Measurements from ENCODE around the gene TANK. TPM values are rescaled to one million over a fixed set of nuclear protein-coding genes. Genes with fewer than 3 reads are reported as not detected.

The TANK gene
- total RNA-seq, 1 donor from 2014 or later = 45.4 TPM

DNA sequence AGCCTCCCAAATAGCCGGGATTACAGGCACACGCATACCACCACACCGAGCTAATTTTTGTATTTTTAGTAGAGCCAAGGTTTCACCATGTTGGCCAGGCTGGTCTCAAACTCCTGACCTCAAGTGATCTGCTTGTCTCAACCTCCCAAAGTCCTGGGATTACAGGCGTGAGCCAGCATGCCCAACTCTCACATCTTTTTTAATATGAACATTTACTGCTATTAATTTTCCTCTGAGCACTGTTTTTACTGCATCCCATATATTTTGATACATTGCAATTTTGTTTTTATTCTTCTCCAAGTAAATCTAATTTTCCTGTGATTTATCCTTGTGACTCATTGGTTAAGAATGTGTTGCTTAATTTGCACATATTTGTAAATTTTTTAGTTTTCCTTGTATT lies 9.5 kb upstream of the TANK start:
- Mint-ChIP-seq H3K9me3 (ENCODE audit: low read depth) (peaks cover 45% of the 10 kb centered on the region), H3K27me3 (ENCODE audit: low read depth) (no peaks in the 10 kb centered on the region), H3K27ac (ENCODE audit: unreplicated experiment) (no peak overlapping the region), H3K36me3 (ENCODE audit: low read depth) (peaks cover 26% of the 10 kb centered on the region), H3K4me1 (ENCODE audit: low read depth) (no peaks in the 10 kb centered on the region), H3K4me3 (ENCODE audit: unreplicated experiment) (no peak overlapping the region)
- no peak for DNase-seq (ENCODE audit: low spot score)
- TF ChIP-seq, protein P1, sequence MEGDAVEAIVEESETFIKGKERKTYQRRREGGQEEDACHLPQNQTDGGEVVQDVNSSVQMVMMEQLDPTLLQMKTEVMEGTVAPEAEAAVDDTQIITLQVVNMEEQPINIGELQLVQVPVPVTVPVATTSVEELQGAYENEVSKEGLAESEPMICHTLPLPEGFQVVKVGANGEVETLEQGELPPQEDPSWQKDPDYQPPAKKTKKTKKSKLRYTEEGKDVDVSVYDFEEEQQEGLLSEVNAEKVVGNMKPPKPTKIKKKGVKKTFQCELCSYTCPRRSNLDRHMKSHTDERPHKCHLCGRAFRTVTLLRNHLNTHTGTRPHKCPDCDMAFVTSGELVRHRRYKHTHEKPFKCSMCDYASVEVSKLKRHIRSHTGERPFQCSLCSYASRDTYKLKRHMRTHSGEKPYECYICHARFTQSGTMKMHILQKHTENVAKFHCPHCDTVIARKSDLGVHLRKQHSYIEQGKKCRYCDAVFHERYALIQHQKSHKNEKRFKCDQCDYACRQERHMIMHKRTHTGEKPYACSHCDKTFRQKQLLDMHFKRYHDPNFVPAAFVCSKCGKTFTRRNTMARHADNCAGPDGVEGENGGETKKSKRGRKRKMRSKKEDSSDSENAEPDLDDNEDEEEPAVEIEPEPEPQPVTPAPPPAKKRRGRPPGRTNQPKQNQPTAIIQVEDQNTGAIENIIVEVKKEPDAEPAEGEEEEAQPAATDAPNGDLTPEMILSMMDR (IDR thresholded peaks at IDR 0.05) = no peak

GRCh38 chr2:161152302-161152701 lies 7.9 kb upstream of the TANK start:
- no peak for DNase-seq (ENCODE audit: low spot score)
- H3K4me1 Mint-ChIP-seq (ENCODE audit: low read depth) = no peaks in the 10 kb centered on the region
- H3K4me3 Mint-ChIP-seq (ENCODE audit: unreplicated experiment) = no peak overlapping the region
- no peaks in the 10 kb centered on the region for H3K27me3 Mint-ChIP-seq (ENCODE audit: low read depth)
- H3K27ac Mint-ChIP-seq (ENCODE audit: unreplicated experiment) = no peak overlapping the region
- TF ChIP-seq, protein P1 (IDR thresholded peaks at IDR 0.05) = no peak
- H3K9me3 Mint-ChIP-seq (ENCODE audit: low read depth) = peaks cover 45% of the 10 kb centered on the region
- H3K36me3 Mint-ChIP-seq (ENCODE audit: low read depth) = peaks cover 26% of the 10 kb centered on the region

DNA sequence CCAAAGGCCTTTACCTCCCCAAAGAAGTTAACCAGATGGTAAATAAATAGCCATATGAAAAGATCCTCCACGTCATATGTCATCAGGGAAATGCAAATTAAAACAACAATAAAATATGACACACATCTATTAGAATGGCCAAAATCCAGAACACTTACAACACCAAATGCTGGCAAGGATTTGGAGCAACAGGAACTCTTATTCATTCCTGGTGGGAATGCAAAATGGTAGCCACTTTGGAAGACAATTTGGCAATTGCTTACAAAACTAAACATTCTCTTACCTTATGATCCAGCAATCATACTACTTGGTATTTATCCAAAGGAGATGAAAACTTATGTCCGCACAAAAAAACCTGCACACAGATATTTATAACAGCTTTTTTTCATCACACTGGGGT lies 1.3 kb upstream of the TANK start:
- no peaks in the 10 kb centered on the region for H3K27me3 Mint-ChIP-seq (ENCODE audit: low read depth)
- H3K9me3 Mint-ChIP-seq (ENCODE audit: low read depth) = no peaks in the 10 kb centered on the region
- H3K36me3 Mint-ChIP-seq (ENCODE audit: low read depth) = peaks cover 5% of the 10 kb centered on the region
- H3K4me3 Mint-ChIP-seq (ENCODE audit: unreplicated experiment) = no peak overlapping the region
- DNase-seq (ENCODE audit: low spot score) = no peak
- H3K4me1 Mint-ChIP-seq (ENCODE audit: low read depth) = peaks cover 30% of the 10 kb centered on the region
- no peak overlapping the region for H3K27ac Mint-ChIP-seq (ENCODE audit: unreplicated experiment)
- TF ChIP-seq, protein P1 (IDR thresholded peaks at IDR 0.05) = no peak

DNA sequence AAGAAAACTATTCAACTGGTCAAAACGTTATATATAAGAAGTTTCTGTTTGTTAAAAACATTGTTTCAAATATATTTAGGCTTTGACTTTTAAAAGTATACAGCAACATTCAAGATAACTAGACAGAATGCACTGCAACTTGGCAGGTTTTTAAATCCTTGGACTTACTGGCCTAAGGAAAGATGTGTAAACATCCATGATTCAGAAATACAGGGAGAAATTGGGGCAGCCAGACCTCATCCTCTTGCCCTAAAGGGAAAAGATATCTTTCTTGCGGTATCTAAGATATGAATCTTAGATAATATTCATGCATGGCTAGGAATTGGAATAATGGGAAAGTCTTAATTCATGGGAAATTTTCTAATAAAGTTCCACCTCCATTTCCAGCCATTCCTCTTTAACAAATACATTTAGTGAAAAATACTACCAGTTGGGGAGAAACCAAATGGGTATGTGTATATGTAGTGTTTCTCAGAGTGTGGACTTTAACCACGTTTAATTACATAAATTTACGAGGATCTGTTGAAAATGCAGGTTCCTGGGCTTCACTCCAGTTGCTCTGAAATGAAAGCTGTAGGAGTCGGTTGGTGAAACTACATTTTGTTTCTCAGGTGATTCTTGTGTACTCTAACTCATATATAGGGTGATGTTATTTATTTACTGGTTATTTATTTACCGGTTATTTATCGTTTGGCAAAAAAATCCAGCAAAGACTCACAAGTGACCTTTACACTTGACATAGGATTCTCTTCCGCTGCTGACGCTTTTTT lies 587 bp upstream of the TANK start:
- Mint-ChIP-seq H3K4me3 (ENCODE audit: unreplicated experiment) (peak overlapping the region; percentile 95), H3K36me3 (ENCODE audit: low read depth) (peaks cover 5% of the 10 kb centered on the region), H3K27ac (ENCODE audit: unreplicated experiment) (peak overlapping the region; percentile 98), H3K9me3 (ENCODE audit: low read depth) (no peaks in the 10 kb centered on the region), H3K27me3 (ENCODE audit: low read depth) (no peaks in the 10 kb centered on the region), H3K4me1 (ENCODE audit: low read depth) (peaks cover 33% of the 10 kb centered on the region)
- TF ChIP-seq, protein P1 (IDR thresholded peaks at IDR 0.05) = no peak
- DNase-seq (ENCODE audit: low spot score) = no peak

DNA sequence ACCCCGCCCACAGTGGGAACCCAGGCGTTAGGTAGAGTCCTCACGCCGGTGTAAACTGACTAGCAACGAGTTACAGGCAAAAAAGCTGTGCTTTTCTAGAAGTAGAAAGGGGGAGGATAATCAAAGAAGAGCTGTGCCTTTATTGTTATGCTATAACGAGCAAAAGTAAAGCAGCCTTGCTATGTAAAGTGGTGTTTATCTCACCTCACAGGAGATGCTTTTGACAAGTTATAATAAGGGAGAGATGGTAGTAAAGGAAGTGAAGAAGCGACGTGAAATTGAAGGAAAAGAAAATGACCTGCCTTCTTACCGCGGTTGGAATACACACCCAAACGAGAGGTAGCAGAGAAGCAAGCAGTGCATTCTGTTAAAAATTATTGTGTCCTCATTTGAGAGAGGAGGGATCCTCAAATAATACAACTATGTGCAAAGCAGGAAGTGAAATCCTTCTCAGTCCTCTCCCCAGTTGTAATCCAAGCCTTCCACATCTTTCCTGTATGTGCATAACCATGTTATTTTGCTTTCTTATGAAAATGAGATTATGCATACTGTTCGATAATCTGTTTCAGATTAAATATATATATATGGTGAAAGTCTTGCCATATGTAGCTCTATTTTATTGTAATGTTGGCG lies 962 bp downstream of the TANK start:
- H3K27ac Mint-ChIP-seq (ENCODE audit: unreplicated experiment) = peak overlapping the region; percentile 98
- H3K27me3 Mint-ChIP-seq (ENCODE audit: low read depth) = no peaks in the 10 kb centered on the region
- H3K4me1 Mint-ChIP-seq (ENCODE audit: low read depth) = peaks cover 48% of the 10 kb centered on the region
- no peaks in the 10 kb centered on the region for H3K9me3 Mint-ChIP-seq (ENCODE audit: low read depth)
- TF ChIP-seq, protein P1 (IDR thresholded peaks at IDR 0.05) = no peak
- H3K4me3 Mint-ChIP-seq (ENCODE audit: unreplicated experiment) = peak overlapping the region; percentile 95
- no peak for DNase-seq (ENCODE audit: low spot score)
- peaks cover 5% of the 10 kb centered on the region for H3K36me3 Mint-ChIP-seq (ENCODE audit: low read depth)
